EL (cell line): ENCODE measurements around the gene IDE.
A peak's percentile ranks its signal among the peaks of the same experiment; 100 is the strongest.
"Not testable (repeated sequence)": the region's sequence is repeated elsewhere in the genome, so short reads cannot be mapped to it uniquely, and the experiment has no call there.

Source experiments
- DNase-seq: peaks from one replicate; pipeline ENCODE4 v3.0.0-alpha.2; 2016

Gene IDE

GRCh38 chr10:92483539-92483938 is 90.4 kb downstream of the IDE start:
- DNase-seq, result no peak

- no peak for DNase-seq
Observed at GRCh38 chr10:92480413-92480812, 93.5 kb downstream of the IDE start.

GRCh38 chr10:92479547-92479946 is 94.3 kb downstream of the IDE start:
- no peak for DNase-seq

- DNase-seq, result no peak
Observed at GRCh38 chr10:92478536-92478935, 95.4 kb downstream of the IDE start.

- no peak for DNase-seq
Observed at GRCh38 chr10:92475357-92475868, 98.5 kb downstream of the IDE start.

GRCh38 chr10:92470026-92470425 is 103.9 kb downstream of the IDE start:
- no peak for DNase-seq

- DNase-seq, result no peak
Observed at GRCh38 chr10:92464364-92464763, 109.5 kb downstream of the IDE start.

GRCh38 chr10:92463582-92463981 is 110.3 kb downstream of the IDE start:
- DNase-seq, result no peak

- not testable (repeated sequence) for DNase-seq
Observed at GRCh38 chr10:92454955-92455354, 118.9 kb downstream of the IDE start.

GRCh38 chr10:92452313-92452712 is 121.6 kb downstream of the IDE start:
- DNase-seq, result no peak

GRCh38 chr10:92451431-92451830 is 122.5 kb downstream of the IDE start:
- DNase-seq, result no peak

GRCh38 chr10:92450896-92451295 is 123.0 kb downstream of the IDE start:
- DNase-seq, result no peak

- DNase-seq, result no peak
Observed at GRCh38 chr10:92440578-92440977, 133.3 kb downstream of the IDE start.

GRCh38 chr10:92438220-92438619 is 135.7 kb downstream of the IDE start:
- no peak for DNase-seq

GRCh38 chr10:92436611-92437010 is 137.3 kb downstream of the IDE start:
- no peak for DNase-seq

GRCh38 chr10:92436065-92436464 is 137.8 kb downstream of the IDE start:
- DNase-seq, result peak; percentile 6

GRCh38 chr10:92434385-92434784 is 139.5 kb downstream of the IDE start:
- no peak for DNase-seq

- DNase-seq, result no peak
Observed at GRCh38 chr10:92432596-92432995, 141.3 kb downstream of the IDE start.

GRCh38 chr10:92430103-92430502 is 143.8 kb downstream of the IDE start:
- DNase-seq, result no peak

- DNase-seq, result no peak
Observed at GRCh38 chr10:92421550-92421949, 152.3 kb downstream of the IDE start.

GRCh38 chr10:92420546-92421275 is 153.2 kb downstream of the IDE start:
- DNase-seq, result no peak

- DNase-seq, result peak; percentile 42
Observed at GRCh38 chr10:92419740-92420545, 153.9 kb downstream of the IDE start.

GRCh38 chr10:92418891-92419290 is 155.0 kb downstream of the IDE start:
- no peak for DNase-seq

- DNase-seq, result no peak
Observed at GRCh38 chr10:92418221-92418620, 155.7 kb downstream of the IDE start.
